CD4-positive, alpha-beta T cell treated with Interleukin-2 at 100 ng/mL for 4 hours (primary cell): Measurements from ENCODE around the gene SIKE1.
"Not testable (repeated sequence)": the region's sequence is repeated elsewhere in the genome, so short reads cannot be mapped to it uniquely, and the experiment has no call there.

Experiments
- DNase-seq: peaks from one replicate; pipeline ENCODE4 v3.0.0-alpha.2; 2020; ENCODE audit warnings: low spot score

The SIKE1 gene

GRCh38 chr1:114780344-114781226 lies at the start of gene SIKE1:
TSS of gene SIKE1 (minus strand) at chr1:114780685. CDS start at chr1:114780607, 78 bp downstream.
- peak; percentile 95 for DNase-seq

GRCh38 chr1:114830075-114830474 lies 49.6 kb upstream of the SIKE1 start:
- not testable (repeated sequence) for DNase-seq

- no peak for DNase-seq
These were observed 47.8 kb upstream of the SIKE1 start for GRCh38 chr1:114828251-114828650.

GRCh38 chr1:114821978-114822377 lies 41.5 kb upstream of the SIKE1 start:
- DNase-seq = no peak

- no peak for DNase-seq
These were observed 39.9 kb upstream of the SIKE1 start for GRCh38 chr1:114820392-114820791.

GRCh38 chr1:114819869-114820268 lies 39.4 kb upstream of the SIKE1 start:
- no peak for DNase-seq

GRCh38 chr1:114804449-114804848 lies 24.0 kb upstream of the SIKE1 start:
- DNase-seq = not testable (repeated sequence)

- no peak for DNase-seq
These were observed 22.5 kb upstream of the SIKE1 start for GRCh38 chr1:114803001-114803400.

GRCh38 chr1:114794038-114794437 lies 13.6 kb upstream of the SIKE1 start:
- no peak for DNase-seq

GRCh38 chr1:114790581-114790980 lies 10.1 kb upstream of the SIKE1 start:
- not testable (repeated sequence) for DNase-seq

GRCh38 chr1:114786440-114786839 lies 6.0 kb upstream of the SIKE1 start:
- not testable (repeated sequence) for DNase-seq

- DNase-seq = no peak
These were observed 2.0 kb upstream of the SIKE1 start for GRCh38 chr1:114782476-114782875.

- DNase-seq = no peak
These were observed 763 bp downstream of the SIKE1 start for GRCh38 chr1:114779722-114780121.

- not testable (repeated sequence) for DNase-seq
These were observed 3.8 kb downstream of the SIKE1 start for GRCh38 chr1:114776726-114777125.

- no peak for DNase-seq
These were observed 8.5 kb downstream of the SIKE1 start for GRCh38 chr1:114771992-114772391.

GRCh38 chr1:114770989-114771388 lies 9.5 kb downstream of the SIKE1 start:
- no peak for DNase-seq

GRCh38 chr1:114764689-114765088 lies 15.8 kb downstream of the SIKE1 start:
- no peak for DNase-seq

- no peak for DNase-seq
These were observed 22.1 kb downstream of the SIKE1 start for GRCh38 chr1:114758256-114758832.

GRCh38 chr1:114757455-114758255 lies 22.8 kb downstream of the SIKE1 start, which contains the start of gene CSDE1:
TSS of gene CSDE1 (minus strand) at chr1:114757984. CDS start at chr1:114739890, 18,094 bp downstream.
- peak; percentile 98 for DNase-seq

- DNase-seq = no peak
These were observed 23.5 kb downstream of the SIKE1 start for GRCh38 chr1:114756949-114757454.

GRCh38 chr1:114756009-114756892 lies 24.2 kb downstream of the SIKE1 start:
- DNase-seq = no peak
